ENCODE measurements around the gene ADAM30.
A peak's percentile ranks its signal among the peaks of the same experiment; 100 is the strongest.

The ADAM30 gene

GRCh38 chr1:119887427-119887826 lies 8.9 kb downstream of the ADAM30 start:
- TF ChIP-seq EZH2phosphoT487 (conservative IDR thresholded peaks at IDR 0.05; ENCODE audit: low read length) = no peak
- TF ChIP-seq, protein P1, sequence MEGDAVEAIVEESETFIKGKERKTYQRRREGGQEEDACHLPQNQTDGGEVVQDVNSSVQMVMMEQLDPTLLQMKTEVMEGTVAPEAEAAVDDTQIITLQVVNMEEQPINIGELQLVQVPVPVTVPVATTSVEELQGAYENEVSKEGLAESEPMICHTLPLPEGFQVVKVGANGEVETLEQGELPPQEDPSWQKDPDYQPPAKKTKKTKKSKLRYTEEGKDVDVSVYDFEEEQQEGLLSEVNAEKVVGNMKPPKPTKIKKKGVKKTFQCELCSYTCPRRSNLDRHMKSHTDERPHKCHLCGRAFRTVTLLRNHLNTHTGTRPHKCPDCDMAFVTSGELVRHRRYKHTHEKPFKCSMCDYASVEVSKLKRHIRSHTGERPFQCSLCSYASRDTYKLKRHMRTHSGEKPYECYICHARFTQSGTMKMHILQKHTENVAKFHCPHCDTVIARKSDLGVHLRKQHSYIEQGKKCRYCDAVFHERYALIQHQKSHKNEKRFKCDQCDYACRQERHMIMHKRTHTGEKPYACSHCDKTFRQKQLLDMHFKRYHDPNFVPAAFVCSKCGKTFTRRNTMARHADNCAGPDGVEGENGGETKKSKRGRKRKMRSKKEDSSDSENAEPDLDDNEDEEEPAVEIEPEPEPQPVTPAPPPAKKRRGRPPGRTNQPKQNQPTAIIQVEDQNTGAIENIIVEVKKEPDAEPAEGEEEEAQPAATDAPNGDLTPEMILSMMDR (IDR thresholded peaks at IDR 0.05; ENCODE audit: insufficient read depth, low read length, poor library complexity, severe bottlenecking) = no peak
- Histone ChIP-seq H3K9me3 (ENCODE audit: insufficient read depth, low read length) (no peaks in the 10 kb centered on the region), H3F3A (ENCODE audit: insufficient read depth) (no peaks in the 10 kb centered on the region), H4K20me1 (ENCODE audit: low read depth, low read length) (no peaks in the 10 kb centered on the region), H3K27ac (ENCODE audit: low read depth, low read length) (no peak overlapping the region), H3K79me2 (ENCODE audit: insufficient read depth, low read length) (no peaks in the 10 kb centered on the region), H3K9me2 (replicated peaks; ENCODE audit: insufficient read depth, low read length) (no peaks in the 10 kb centered on the region), H3K27me3 (ENCODE audit: low read length) (no peaks in the 10 kb centered on the region), H3K36me3 (ENCODE audit: low read length) (no peaks in the 10 kb centered on the region), H3K4me3 (ENCODE audit: insufficient read depth, low read length, poor library complexity, severe bottlenecking) (no peak overlapping the region), H3K9ac (ENCODE audit: low read length) (no peak overlapping the region), H3K4me2 (ENCODE audit: low read depth, low read length, poor library complexity, severe bottlenecking) (no peak overlapping the region), H2AFZ (ENCODE audit: low read depth, low read length, severe bottlenecking) (no peak overlapping the region)

DNA sequence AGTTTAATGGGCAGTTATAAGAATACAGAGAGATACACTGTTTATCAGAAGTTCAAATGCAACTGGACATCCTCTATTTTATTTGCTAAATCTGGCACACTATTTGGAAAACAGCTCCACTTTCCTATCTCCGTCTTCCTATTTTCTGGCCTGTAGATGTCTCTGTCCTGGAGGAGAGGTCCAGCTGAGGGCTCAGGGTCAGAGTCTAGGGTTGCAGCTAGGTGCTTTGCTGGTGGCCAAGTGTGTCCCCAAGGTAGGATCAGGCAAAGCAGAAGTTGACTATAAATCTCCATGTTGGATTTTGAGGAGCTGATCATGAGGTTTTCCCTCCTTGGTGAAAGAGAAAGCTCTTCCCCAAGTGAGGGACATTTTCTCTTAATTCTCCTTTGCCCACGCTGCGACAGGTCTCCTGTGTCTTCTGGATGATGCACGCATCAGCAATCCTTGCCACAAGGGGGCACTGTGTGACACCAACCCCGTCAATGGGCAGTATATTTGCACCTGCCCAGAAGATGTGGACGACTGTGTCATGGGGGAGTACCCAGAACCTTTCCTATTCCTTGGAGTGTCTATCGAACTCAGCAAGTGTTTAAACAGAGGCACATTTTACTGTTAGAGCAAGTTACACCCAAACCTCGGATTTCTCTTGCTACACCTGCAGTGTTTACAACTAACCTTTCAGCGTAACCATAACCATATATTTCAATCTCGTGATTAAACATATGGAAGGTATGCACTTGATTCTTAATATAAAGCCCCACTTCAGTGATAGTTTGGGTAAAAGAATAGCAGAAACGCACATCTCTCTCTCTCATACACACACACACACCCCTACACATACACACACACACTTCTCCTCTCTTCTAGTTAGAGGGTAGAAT lies 10.2 kb downstream of the ADAM30 start:
- H3K9ac ChIP-seq (ENCODE audit: low read length) = no peak overlapping the region
- H3K36me3 ChIP-seq (ENCODE audit: low read length) = no peaks in the 10 kb centered on the region
- no peaks in the 10 kb centered on the region for H3K9me3 ChIP-seq (ENCODE audit: insufficient read depth, low read length)
- H3K4me2 ChIP-seq (ENCODE audit: low read depth, low read length, poor library complexity, severe bottlenecking) = no peak overlapping the region
- no peak for TF ChIP-seq EZH2phosphoT487 (conservative IDR thresholded peaks at IDR 0.05; ENCODE audit: low read length)
- TF ChIP-seq, protein P1 (IDR thresholded peaks at IDR 0.05; ENCODE audit: insufficient read depth, low read length, poor library complexity, severe bottlenecking) = peak; percentile 92
- no peak overlapping the region for H2AFZ ChIP-seq (ENCODE audit: low read depth, low read length, severe bottlenecking)
- H3F3A ChIP-seq (ENCODE audit: insufficient read depth) = no peaks in the 10 kb centered on the region
- H3K27me3 ChIP-seq (ENCODE audit: low read length) = no peaks in the 10 kb centered on the region
- H3K27ac ChIP-seq (ENCODE audit: low read depth, low read length) = no peak overlapping the region
- H3K79me2 ChIP-seq (ENCODE audit: insufficient read depth, low read length) = no peaks in the 10 kb centered on the region
- no peaks in the 10 kb centered on the region for H4K20me1 ChIP-seq (ENCODE audit: low read depth, low read length)
- no peak overlapping the region for H3K4me3 ChIP-seq (ENCODE audit: insufficient read depth, low read length, poor library complexity, severe bottlenecking)
- H3K9me2 ChIP-seq (replicated peaks; ENCODE audit: insufficient read depth, low read length) = no peaks in the 10 kb centered on the region

DNA sequence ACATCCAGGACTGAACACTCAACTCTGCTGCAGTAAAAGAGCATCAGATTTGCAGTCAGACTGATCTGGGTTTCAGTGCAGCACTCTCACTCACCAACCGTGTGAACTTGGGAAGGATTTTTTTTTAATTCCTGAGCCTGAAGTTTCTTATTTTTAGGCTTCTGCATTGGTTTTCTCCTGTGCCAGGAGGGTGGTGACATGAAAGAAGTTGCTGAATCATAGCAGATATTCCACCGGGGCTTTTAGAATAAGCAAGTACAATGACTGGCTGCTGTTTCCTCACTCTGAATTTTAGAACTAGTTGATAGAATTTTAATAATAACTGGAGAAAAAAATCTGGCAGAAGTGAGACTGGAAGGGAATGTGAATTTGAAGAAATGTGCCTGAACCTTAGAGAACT lies 11.6 kb downstream of the ADAM30 start:
- H3F3A ChIP-seq (ENCODE audit: insufficient read depth) = no peaks in the 10 kb centered on the region
- H3K27me3 ChIP-seq (ENCODE audit: low read length) = no peaks in the 10 kb centered on the region
- H3K79me2 ChIP-seq (ENCODE audit: insufficient read depth, low read length) = no peaks in the 10 kb centered on the region
- H3K4me3 ChIP-seq (ENCODE audit: insufficient read depth, low read length, poor library complexity, severe bottlenecking) = no peak overlapping the region
- H3K27ac ChIP-seq (ENCODE audit: low read depth, low read length) = no peak overlapping the region
- H3K9ac ChIP-seq (ENCODE audit: low read length) = no peak overlapping the region
- H3K9me2 ChIP-seq (replicated peaks; ENCODE audit: insufficient read depth, low read length) = no peaks in the 10 kb centered on the region
- H4K20me1 ChIP-seq (ENCODE audit: low read depth, low read length) = no peaks in the 10 kb centered on the region
- H3K36me3 ChIP-seq (ENCODE audit: low read length) = no peaks in the 10 kb centered on the region
- no peaks in the 10 kb centered on the region for H3K9me3 ChIP-seq (ENCODE audit: insufficient read depth, low read length)
- no peak overlapping the region for H3K4me2 ChIP-seq (ENCODE audit: low read depth, low read length, poor library complexity, severe bottlenecking)
- no peak overlapping the region for H2AFZ ChIP-seq (ENCODE audit: low read depth, low read length, severe bottlenecking)
- TF ChIP-seq, protein P1 (IDR thresholded peaks at IDR 0.05; ENCODE audit: insufficient read depth, low read length, poor library complexity, severe bottlenecking) = no peak
- no peak for TF ChIP-seq EZH2phosphoT487 (conservative IDR thresholded peaks at IDR 0.05; ENCODE audit: low read length)

Measured in SU-DHL-6 (cell line).